ENCODE results near the gene KLHL33. TPM values are rescaled to one million over a fixed set of nuclear protein-coding genes. Genes with fewer than 3 reads are reported as not detected.

KLHL33 gene
- total and polyA plus RNA-seq, 4 donors: 0.03 to 0.51 (median 0.16) TPM

DNA sequence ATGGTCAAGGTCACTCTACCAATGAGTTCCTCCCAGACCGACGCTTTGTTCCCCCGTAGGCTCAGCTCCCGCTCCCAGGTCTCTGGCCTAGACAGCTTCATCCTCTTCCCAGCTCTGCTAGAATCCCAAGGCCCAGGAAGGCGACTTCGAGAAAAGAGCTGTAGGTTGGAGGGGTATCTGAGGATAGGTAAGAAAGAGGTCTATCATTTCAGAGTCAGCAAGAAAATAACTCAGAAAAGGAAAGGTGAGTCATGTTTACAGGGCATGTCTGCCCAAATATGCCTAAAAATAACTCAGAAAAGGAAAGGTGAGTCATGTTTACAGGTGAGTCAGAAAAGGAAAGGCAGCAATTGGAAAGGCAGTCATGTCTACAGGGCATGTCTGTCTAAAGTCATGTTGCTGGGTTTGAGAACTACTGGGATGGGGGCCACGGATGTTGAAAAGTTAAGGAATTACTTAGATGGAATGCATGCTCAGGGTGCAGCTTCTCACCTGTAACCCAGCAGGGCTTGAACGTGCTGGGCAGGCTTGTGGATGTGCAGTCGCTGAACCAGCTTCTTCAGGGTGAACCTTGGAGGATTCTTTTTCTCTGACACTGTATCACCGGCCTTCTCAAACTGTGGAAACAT is 34.9 kb downstream of the KLHL33 start:
- peaks cover 0 to 1% (median 0%) of the 10 kb centered on the region in 5 donors for H3K4me1 ChIP-seq (ENCODE audit: control insufficient read depth in 5 of 5, insufficient read depth in 5 of 5, low read length in 5 of 5)
- peak; percentile 34 for ATAC-seq (ENCODE audit: insufficient read depth, low FRiP score)
- WGBS, 2 donors: 94 to 99% methylated on average over 10 of the region's 10 CpGs

DNA sequence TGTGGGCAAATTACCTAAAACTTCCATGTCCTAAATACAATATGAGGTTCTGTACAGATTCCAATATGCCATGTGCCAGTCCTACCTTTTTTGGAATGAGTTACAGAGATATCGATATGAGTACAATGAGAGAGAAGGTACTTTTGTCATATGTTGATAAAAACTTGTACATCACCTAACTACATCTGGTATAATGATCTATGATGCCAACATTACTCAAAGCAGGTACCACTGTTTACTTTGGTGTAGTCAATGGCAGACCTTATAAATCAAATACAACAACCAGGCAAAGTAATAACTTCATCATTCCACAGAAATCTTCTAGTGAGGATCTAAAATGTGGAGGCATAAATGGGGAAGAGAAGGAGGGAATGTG is 35.4 kb downstream of the KLHL33 start:
- no peak overlapping the region for H3K9ac ChIP-seq (ENCODE audit: insufficient read depth in 1 of 2, low read length in 2 of 2)
- peaks cover 31 to 43% (median 33%) of the 10 kb centered on the region in 4 donors for H3K36me3 ChIP-seq (ENCODE audit: control insufficient read depth in 4 of 4, insufficient read depth in 4 of 4, low read length in 4 of 4)
- TF ChIP-seq, protein P1, sequence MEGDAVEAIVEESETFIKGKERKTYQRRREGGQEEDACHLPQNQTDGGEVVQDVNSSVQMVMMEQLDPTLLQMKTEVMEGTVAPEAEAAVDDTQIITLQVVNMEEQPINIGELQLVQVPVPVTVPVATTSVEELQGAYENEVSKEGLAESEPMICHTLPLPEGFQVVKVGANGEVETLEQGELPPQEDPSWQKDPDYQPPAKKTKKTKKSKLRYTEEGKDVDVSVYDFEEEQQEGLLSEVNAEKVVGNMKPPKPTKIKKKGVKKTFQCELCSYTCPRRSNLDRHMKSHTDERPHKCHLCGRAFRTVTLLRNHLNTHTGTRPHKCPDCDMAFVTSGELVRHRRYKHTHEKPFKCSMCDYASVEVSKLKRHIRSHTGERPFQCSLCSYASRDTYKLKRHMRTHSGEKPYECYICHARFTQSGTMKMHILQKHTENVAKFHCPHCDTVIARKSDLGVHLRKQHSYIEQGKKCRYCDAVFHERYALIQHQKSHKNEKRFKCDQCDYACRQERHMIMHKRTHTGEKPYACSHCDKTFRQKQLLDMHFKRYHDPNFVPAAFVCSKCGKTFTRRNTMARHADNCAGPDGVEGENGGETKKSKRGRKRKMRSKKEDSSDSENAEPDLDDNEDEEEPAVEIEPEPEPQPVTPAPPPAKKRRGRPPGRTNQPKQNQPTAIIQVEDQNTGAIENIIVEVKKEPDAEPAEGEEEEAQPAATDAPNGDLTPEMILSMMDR (IDR thresholded peaks at IDR 0.05; ENCODE audit: control extremely low read depth, extremely low read depth): no peak
- WGBS, 2 donors: 95 to 97% methylated on average over 1 of the region's 1 CpG
- no peaks in the 10 kb centered on the region for H3K27me3 ChIP-seq (ENCODE audit: control insufficient read depth in 3 of 3, insufficient read depth in 3 of 3, low read length in 2 of 3)
- ATAC-seq (ENCODE audit: insufficient read depth, low FRiP score) (no peak), DNase-seq (no peak)
- no peak overlapping the region for H3K4me3 ChIP-seq
- H3K9me3 ChIP-seq (ENCODE audit: control insufficient read depth in 4 of 4, insufficient read depth in 3 of 4, low read length in 3 of 4): no peaks in the 10 kb centered on the region
- no peak overlapping the region for H3K27ac ChIP-seq (ENCODE audit: low read depth in 1 of 2, low read length in 1 of 2)
- H3K4me1 ChIP-seq (ENCODE audit: control insufficient read depth in 5 of 5, insufficient read depth in 5 of 5, low read length in 5 of 5): peaks cover 0 to 1% (median 0%) of the 10 kb centered on the region in 5 donors

More for the DNA sequence above, 34.9 kb downstream of the KLHL33 start:
- Histone ChIP-seq H3K9ac (ENCODE audit: insufficient read depth in 1 of 2, low read length in 2 of 2) (no peak overlapping the region), H3K27me3 (ENCODE audit: control insufficient read depth in 3 of 3, insufficient read depth in 3 of 3, low read length in 2 of 3) (no peaks in the 10 kb centered on the region), H3K9me3 (ENCODE audit: control insufficient read depth in 4 of 4, insufficient read depth in 3 of 4, low read length in 3 of 4) (no peaks in the 10 kb centered on the region), H3K4me3 (no peak overlapping the region), H3K36me3 (ENCODE audit: control insufficient read depth in 4 of 4, insufficient read depth in 4 of 4, low read length in 4 of 4) (peaks cover 29 to 42% (median 30%) of the 10 kb centered on the region in 4 donors), H3K27ac (ENCODE audit: low read depth in 1 of 2, low read length in 1 of 2) (no peak overlapping the region)
- TF ChIP-seq, protein P1 (IDR thresholded peaks at IDR 0.05; ENCODE audit: control extremely low read depth, extremely low read depth): no peak
- DNase-seq: no peak

DNA sequence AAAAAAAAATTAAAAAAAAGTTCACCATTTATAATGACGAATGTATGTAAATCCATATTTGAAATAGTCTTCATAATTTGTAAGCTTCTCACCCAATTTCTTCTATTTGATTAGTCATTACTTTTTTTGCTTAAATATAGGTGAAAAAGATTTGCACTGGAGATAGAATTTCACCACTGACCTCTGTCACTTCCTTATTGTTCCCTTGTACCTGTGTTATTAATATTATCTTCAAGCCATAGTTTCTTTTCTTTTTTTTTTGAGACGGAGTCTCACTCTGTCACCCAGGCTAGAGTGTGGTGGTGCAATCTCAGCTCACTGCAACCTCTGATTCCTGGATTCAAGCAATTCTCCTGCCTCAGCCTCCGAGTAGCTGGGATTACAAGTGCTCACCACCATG is 38.5 kb downstream of the KLHL33 start:
- TF ChIP-seq, protein P1 (IDR thresholded peaks at IDR 0.05; ENCODE audit: control extremely low read depth, extremely low read depth): no peak
- 90 to 95% methylated on average over 3 of the region's 3 CpGs for WGBS, 2 donors

DNA sequence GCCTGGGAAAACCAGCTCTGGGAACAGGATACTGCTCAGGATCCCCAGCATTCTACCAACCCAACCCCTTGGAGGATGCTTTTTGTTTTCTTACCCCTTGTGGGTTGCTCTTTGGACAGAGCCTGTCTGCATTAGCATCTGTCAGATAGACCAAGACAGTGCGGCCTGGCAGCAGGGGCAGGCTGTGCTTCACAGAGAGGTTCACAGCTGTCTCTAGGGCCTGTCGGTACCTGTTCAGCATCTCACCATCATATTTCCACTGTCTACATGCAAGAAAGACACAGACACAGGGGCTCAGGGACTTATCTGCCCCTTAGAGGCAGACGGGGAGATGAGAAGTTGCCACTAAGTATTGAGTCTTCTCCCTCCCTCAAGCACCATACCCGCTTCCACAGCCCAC is 44.5 kb downstream of the KLHL33 start:
- TF ChIP-seq, protein P1 (IDR thresholded peaks at IDR 0.05; ENCODE audit: control extremely low read depth, extremely low read depth): no peak
- no peak for DNase-seq
- Histone ChIP-seq H3K27me3 (ENCODE audit: control insufficient read depth in 3 of 3, insufficient read depth in 3 of 3, low read length in 2 of 3) (no peaks in the 10 kb centered on the region), H3K9me3 (ENCODE audit: control insufficient read depth in 4 of 4, insufficient read depth in 3 of 4, low read length in 3 of 4) (no peaks in the 10 kb centered on the region), H3K4me3 (no peak overlapping the region), H3K4me1 (ENCODE audit: control insufficient read depth in 5 of 5, insufficient read depth in 5 of 5, low read length in 5 of 5) (no peaks in the 10 kb centered on the region), H3K36me3 (ENCODE audit: control insufficient read depth in 4 of 4, insufficient read depth in 4 of 4, low read length in 4 of 4) (peaks cover 36 to 54% (median 49%) of the 10 kb centered on the region in 4 donors), H3K9ac (ENCODE audit: insufficient read depth in 1 of 2, low read length in 2 of 2) (no peak overlapping the region), H3K27ac (ENCODE audit: low read depth in 1 of 2, low read length in 1 of 2) (no peak overlapping the region)
- WGBS, 2 donors: 97 to 99% methylated on average over 4 of the region's 4 CpGs
- no peak for ATAC-seq (ENCODE audit: insufficient read depth, low FRiP score)

More for the DNA sequence above, 38.5 kb downstream of the KLHL33 start:
- H3K27me3 ChIP-seq (ENCODE audit: control insufficient read depth in 3 of 3, insufficient read depth in 3 of 3, low read length in 2 of 3): no peaks in the 10 kb centered on the region
- H3K36me3 ChIP-seq (ENCODE audit: control insufficient read depth in 4 of 4, insufficient read depth in 4 of 4, low read length in 4 of 4): peaks cover 25 to 41% (median 34%) of the 10 kb centered on the region in 4 donors
- no peak overlapping the region for H3K27ac ChIP-seq (ENCODE audit: low read depth in 1 of 2, low read length in 1 of 2)
- no peaks in the 10 kb centered on the region for H3K9me3 ChIP-seq (ENCODE audit: control insufficient read depth in 4 of 4, insufficient read depth in 3 of 4, low read length in 3 of 4)
- H3K4me1 ChIP-seq (ENCODE audit: control insufficient read depth in 5 of 5, insufficient read depth in 5 of 5, low read length in 5 of 5): no peaks in the 10 kb centered on the region
- DNase-seq (no peak), ATAC-seq (ENCODE audit: insufficient read depth, low FRiP score) (no peak)
- no peak overlapping the region for H3K4me3 ChIP-seq
- H3K9ac ChIP-seq (ENCODE audit: insufficient read depth in 1 of 2, low read length in 2 of 2): no peak overlapping the region

All from lung (tissue), 12 donors.